ENCODE results near the gene PNPLA7. TPM values are rescaled to one million over a fixed set of nuclear protein-coding genes. Genes with fewer than 3 reads are reported as not detected.

Gene PNPLA7
- total and polyA plus RNA-seq, 2 of the 13 experiments (the other 11 are each of a cell fraction or from before 2014, with no cell fraction given): 0.42 to 1.5 TPM

GRCh38 chr9:137426018-137426681 lies 124.1 kb downstream of the PNPLA7 start:
- ATAC-seq (no peak), FAIRE-seq (no peak), DNase-seq (ENCODE audit: low spot score) (no peak)
- POLR2A ChIA-PET: interaction anchor here (0.8 kb wide), 1 partner anchor 15 kb away, joined by 3 read pairs; the partner anchor contains the start of gene ENTPD8
- Histone ChIP-seq H4K20me1 (ENCODE audit: insufficient read depth, low read length) (no peaks in the 10 kb centered on the region), H3K9ac (ENCODE audit: insufficient read depth, low read depth, low read length) (no peak overlapping the region), H3K9me3 (ENCODE audit: low read length) (no peaks in the 10 kb centered on the region), H3K4me3 (replicated peaks in 1 of 3; ENCODE audit: insufficient read depth in 1 of 3, low read depth in 2 of 3, low read length in 3 of 3) (no peak overlapping the region), H3K27ac (ENCODE audit: extremely low read length, insufficient read depth, low read length) (no peak overlapping the region), H3K4me2 (ENCODE audit: low read depth, low read length) (no peak overlapping the region), H3K4me1 (ENCODE audit: insufficient read depth, low read length) (peaks cover 21% of the 10 kb centered on the region), H2AFZ (ENCODE audit: low read length) (no peak overlapping the region), H3K79me2 (ENCODE audit: insufficient read depth, low read length) (peaks cover 14% of the 10 kb centered on the region), H3K27me3 (ENCODE audit: control insufficient read depth in 1 of 2, insufficient read depth in 2 of 2, low read length in 2 of 2) (no peaks in the 10 kb centered on the region; a peak in 1 of 5 replicates), H3K36me3 (replicated peaks in 1 of 2; ENCODE audit: control insufficient read depth in 1 of 2, insufficient read depth in 2 of 2, low read length in 2 of 2) (no peaks in the 10 kb centered on the region)
- BruUV-seq (replicated peaks): no TSS peak
- in situ Hi-C loops (cut with HindIII; ENCODE audit: extremely low pct_ligation_motif_present, low pct_unique_long_range_greater_than_20kb) (no loop called here), intact Hi-C loops (cut with micrococcal nuclease; ENCODE audit: unreplicated experiment) (no loop called here)
- WGBS (ENCODE audit: low lambda C conversion rate): 89% methylated on average over 8 of the region's 18 CpGs
- TF ChIP-seq MIER2 (CRISPR knock-in tag; IDR thresholded peaks at IDR 0.05): no peak
- TF ChIP-seq ZNF263 (CRISPR knock-in tag; IDR thresholded peaks at IDR 0.05): peak; percentile 45; the same call in 1 of the 2 replicates
- no peak for TF ChIP-seq TGIF2 (CRISPR knock-in tag; IDR thresholded peaks at IDR 0.05)
- TF ChIP-seq RXRB (CRISPR knock-in tag; IDR thresholded peaks at IDR 0.05; ENCODE audit: borderline replicate concordance): no peak
- no peak for TF ChIP-seq RBM22 (optimal IDR thresholded peaks at IDR 0.05; ENCODE audit: low read length)
- CTCF ChIA-PET (ENCODE audit: low intra/inter-chr PET ratio, low total read pairs): no interaction called here

GRCh38 chr9:137423514-137424291 lies 126.5 kb downstream of the PNPLA7 start:
- peaks cover 18% of the 10 kb centered on the region for H3K79me2 ChIP-seq (ENCODE audit: insufficient read depth, low read length)
- H3K27ac ChIP-seq (ENCODE audit: extremely low read length, insufficient read depth, low read length): peak overlapping the region; percentile 60
- WGBS (ENCODE audit: low lambda C conversion rate): 17% methylated on average over 6 of the region's 77 CpGs
- H4K20me1 ChIP-seq (ENCODE audit: insufficient read depth, low read length): no peaks in the 10 kb centered on the region
- peak overlapping the region; percentile 76 for H3K4me2 ChIP-seq (ENCODE audit: low read depth, low read length)
- H3K36me3 ChIP-seq (replicated peaks in 1 of 2; ENCODE audit: control insufficient read depth in 1 of 2, insufficient read depth in 2 of 2, low read length in 2 of 2): no peaks in the 10 kb centered on the region
- DNase-seq (ENCODE audit: low spot score): no peak
- intact Hi-C loops (cut with micrococcal nuclease; ENCODE audit: unreplicated experiment) (loop anchor here (1.0 kb wide), 1 partner anchor 22 kb away; no protein-coding TSS in a partner anchor), in situ Hi-C loops (cut with HindIII; ENCODE audit: extremely low pct_ligation_motif_present, low pct_unique_long_range_greater_than_20kb) (no loop called here)
- H3K27me3 ChIP-seq (ENCODE audit: control insufficient read depth in 1 of 2, insufficient read depth in 2 of 2, low read length in 2 of 2): no peaks in the 10 kb centered on the region; a peak in 1 of 5 replicates
- ChIA-PET CTCF (ENCODE audit: low intra/inter-chr PET ratio, low total read pairs) (interaction anchor here (1.7 to 2.6 kb wide), 2 partner anchors 18 to 21 kb away, joined by 6 to 23 read pairs; partner anchors contain the start of gene ENTPD8), POLR2A (interaction anchor here (1.0 to 3.2 kb wide), 13 partner anchors 12 to 168 kb away, joined by 3 to 26 read pairs (median 5); partner anchors contain the start of genes ENTPD8, MRPL41, NELFB and NRARP)
- no peaks in the 10 kb centered on the region for H3K9me3 ChIP-seq (ENCODE audit: low read length)
- no peak overlapping the region for H2AFZ ChIP-seq (ENCODE audit: low read length)
- no peak for FAIRE-seq
- peak overlapping the region; percentile 69 to 81 (median 71) for H3K4me3 ChIP-seq (replicated peaks in 1 of 3; ENCODE audit: insufficient read depth in 1 of 3, low read depth in 2 of 3, low read length in 3 of 3)
- peak overlapping the region; percentile 80 for H3K9ac ChIP-seq (ENCODE audit: insufficient read depth, low read depth, low read length)
- peak; percentile 56 for ATAC-seq
- no TSS peak for BruUV-seq (replicated peaks)
- H3K4me1 ChIP-seq (ENCODE audit: insufficient read depth, low read length): peaks cover 21% of the 10 kb centered on the region
- TF ChIP-seq ZNF678 (CRISPR knock-in tag; IDR thresholded peaks at IDR 0.05) (no peak), TCF7L2 (IDR thresholded peaks at IDR 0.05; ENCODE audit: low read depth, low read length) (no peak), ZNF503 (CRISPR knock-in tag; IDR thresholded peaks at IDR 0.05) (0 out of 2 replicates have a peak, but pooled peaks have one; percentile 15), KAT7 (CRISPR knock-in tag; IDR thresholded peaks at IDR 0.05; ENCODE audit: borderline replicate concordance) (no peak; the same call in 1 of the 2 replicates), ZNF768 (CRISPR knock-in tag; IDR thresholded peaks at IDR 0.05) (peak; percentile 13; the same call in 1 of the 2 replicates), FOSL2 (CRISPR knock-in tag; IDR thresholded peaks at IDR 0.05) (peak; percentile 82), GABPB1 (CRISPR knock-in tag; IDR thresholded peaks at IDR 0.05) (peak; percentile 16; the same call in 1 of the 2 replicates), ARHGAP35 (CRISPR knock-in tag; IDR thresholded peaks at IDR 0.05; ENCODE audit: borderline replicate concordance) (no peak)

All from HepG2 (cell line).